GM20431 (cell line): ENCODE measurements around the gene HIBCH.

ENCODE experiments used
- in situ Hi-C: fragments of 300-500 bp; cut with MseI, MboI; formaldehyde crosslinking; loops from one replicate; pipeline ENCODE4 v1.15.0; 2020; ENCODE audit warnings: low sequenced_read_pairs; ENCODE audit not compliant: unreplicated experiment

Gene HIBCH

DNA sequence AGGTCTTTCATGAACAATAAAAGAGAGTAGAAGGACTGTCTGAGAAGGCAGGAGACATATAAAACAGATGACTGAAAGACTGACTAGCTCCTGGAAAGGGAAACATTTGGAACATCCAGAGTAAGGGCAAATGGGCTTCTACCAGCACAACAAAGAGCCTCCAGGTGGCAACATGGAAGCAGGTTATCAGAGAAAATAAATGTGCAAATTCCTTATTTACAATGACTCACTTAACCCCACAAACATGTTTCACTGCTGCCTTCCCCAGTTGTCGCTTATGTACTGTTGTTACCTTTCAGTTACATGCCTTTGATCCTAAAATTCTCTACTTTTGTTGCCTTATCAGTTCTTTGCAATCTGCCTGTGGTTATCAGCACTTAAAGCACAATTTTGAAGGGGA lies 117.0 kb downstream of the HIBCH start:
- in situ Hi-C loops: no loop called here

DNA sequence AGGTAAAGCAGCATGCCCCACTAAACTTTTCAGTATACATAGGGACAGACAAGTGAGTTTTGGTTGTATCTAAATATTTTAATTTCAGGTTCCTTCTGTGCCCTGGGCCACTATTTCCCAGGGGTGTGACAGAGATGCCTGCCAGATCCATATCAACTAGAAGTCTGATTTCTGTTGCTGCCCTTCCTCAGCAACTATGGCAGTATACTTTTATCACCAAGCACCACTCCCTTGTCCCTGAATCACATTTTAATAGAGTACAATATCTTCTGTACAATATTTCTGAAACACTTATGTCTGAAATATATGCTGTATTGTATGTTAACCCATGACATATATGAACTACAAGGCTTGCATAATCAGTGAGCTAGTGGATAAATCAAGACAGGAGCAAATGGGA lies 117.6 kb downstream of the HIBCH start:
- in situ Hi-C loops: no loop called here

DNA sequence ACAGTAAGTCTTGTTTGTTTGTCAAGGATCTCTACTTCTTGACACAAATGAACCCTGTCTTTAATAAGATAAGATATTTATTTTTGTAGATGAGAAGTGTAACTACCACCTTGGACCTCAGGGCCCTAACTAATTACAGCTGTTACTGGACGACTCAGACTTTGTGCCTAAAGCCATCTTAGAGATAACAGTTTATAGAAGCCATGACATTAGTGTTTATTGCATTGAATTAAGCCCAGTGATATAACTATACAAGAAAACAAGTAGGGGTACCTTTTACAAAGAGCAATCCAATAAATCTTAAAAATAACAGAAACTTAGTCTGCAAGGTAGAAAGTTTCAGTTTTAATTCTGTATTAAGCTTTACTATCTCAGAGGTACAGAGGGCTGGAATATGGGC lies 119.0 kb downstream of the HIBCH start:
- in situ Hi-C loops: no loop called here

DNA sequence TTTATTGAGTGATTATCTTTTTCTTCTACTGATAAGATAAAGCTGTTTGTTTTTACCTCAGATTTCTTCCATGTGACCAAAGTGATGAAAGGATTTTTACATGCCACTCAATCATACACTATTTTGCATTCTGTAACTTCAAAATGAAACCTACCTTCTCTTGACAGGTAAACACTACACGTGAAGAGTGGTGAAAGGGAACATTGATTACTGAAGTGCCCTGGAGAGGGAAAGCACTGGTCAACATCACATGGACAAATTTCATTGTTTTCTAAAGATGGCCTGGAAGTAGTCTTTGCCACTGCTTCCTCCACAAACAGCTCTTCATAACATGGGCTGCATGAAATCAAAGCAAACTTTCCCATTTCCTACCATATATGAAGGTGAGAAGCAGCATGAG lies 120.1 kb downstream of the HIBCH start:
- in situ Hi-C loops: no loop called here

DNA sequence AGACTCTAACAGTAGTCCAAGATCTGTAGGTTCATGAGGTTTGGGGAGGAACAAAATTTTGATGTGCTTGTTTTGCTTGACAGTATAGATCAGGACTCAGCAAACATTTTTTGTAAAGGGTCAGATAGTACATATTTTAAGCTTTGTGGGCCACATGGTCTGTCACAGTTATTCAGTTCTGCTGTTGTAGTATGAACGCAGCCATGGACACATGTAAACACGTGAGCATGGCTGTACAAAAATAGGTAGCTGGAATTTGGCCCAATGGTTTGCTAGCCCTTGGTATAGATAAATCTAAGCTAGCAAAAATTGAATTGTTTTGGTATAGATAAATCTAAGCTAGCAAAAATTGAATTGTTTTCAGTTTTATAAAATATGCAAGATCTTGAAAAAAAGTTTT lies 120.5 kb downstream of the HIBCH start:
- in situ Hi-C loops: no loop called here

- in situ Hi-C loops: no loop called here
These were observed 122.4 kb downstream of the HIBCH start for GRCh38 chr2:190197143-190197720.

DNA sequence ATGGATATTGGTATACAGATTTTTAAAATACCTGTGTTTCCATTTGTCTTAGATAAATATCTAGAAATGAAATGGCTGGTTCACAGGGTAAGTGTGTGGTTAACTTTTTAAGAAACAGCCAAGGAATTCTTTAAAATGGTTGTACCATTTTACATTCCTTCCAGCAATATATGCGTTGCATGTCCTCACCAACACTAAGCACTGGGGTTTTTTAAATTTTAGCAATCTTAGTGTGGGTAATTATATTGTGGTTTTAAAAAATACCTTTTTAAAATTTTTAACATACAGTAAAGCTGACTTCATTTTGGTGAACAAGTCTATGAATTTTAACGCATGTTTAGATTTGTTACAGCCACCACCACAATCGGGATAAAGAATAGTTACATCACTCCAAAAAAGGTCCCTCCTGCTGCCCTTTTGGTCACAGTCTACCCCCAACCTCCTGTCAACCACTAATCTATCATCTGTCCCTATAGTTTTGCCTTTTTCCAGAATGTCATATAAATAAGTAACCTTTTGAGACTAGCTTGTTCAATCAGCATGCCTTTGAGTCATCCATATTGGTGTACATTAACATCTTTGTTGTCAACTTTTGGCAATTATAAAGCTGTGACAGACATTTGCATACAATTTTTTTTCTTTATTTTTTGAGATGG lies 129.0 kb downstream of the HIBCH start:
- in situ Hi-C loops: no loop called here

DNA sequence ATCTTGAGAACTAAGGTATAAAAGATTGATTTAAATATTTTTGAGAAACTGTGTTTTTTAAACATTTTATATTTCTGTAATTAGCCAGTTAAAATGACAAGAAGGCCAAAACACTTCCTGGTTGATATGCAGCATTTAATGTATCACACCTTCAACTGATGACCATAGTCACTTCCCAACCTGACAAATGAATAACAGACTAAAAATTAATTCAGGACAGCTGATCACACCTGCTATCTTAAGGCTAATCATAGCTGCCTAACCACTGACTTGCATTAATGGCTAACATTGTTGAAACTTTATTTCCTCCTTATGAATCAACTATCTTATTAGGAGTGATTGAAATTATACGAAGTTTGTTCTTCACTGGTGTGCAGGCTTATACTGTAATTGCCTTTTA lies 131.3 kb downstream of the HIBCH start:
- in situ Hi-C loops: no loop called here

- in situ Hi-C loops: no loop called here
These were observed 133.4 kb downstream of the HIBCH start for GRCh38 chr2:190186238-190186637.

GRCh38 chr2:190185380-190185779 lies 134.2 kb downstream of the HIBCH start:
- in situ Hi-C loops: no loop called here

- in situ Hi-C loops: no loop called here
These were observed 135.2 kb downstream of the HIBCH start for GRCh38 chr2:190184460-190184859.

GRCh38 chr2:190183539-190183938 lies 136.1 kb downstream of the HIBCH start:
- in situ Hi-C loops: no loop called here

DNA sequence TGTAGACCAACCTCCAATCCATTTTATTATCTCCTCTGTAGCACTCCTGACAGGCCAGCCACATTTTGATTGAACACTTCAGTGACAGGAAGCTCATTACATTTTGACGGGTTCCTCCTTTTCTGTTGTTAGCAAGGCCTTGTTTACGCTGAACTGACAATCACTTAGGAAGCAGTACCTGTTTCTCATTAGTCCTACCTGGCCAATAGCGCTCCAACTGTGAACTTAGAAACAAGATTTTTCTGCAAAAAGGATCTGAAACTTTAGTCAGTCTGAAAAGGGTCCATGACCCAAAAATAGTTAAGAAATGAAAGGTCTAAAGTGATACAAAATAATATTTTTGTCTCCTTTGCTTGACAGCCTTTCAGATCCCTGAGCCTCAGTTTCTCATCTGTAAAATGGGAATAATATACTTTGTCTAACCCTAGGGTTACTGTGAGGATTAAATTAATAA lies 137.5 kb downstream of the HIBCH start:
- in situ Hi-C loops: no loop called here

DNA sequence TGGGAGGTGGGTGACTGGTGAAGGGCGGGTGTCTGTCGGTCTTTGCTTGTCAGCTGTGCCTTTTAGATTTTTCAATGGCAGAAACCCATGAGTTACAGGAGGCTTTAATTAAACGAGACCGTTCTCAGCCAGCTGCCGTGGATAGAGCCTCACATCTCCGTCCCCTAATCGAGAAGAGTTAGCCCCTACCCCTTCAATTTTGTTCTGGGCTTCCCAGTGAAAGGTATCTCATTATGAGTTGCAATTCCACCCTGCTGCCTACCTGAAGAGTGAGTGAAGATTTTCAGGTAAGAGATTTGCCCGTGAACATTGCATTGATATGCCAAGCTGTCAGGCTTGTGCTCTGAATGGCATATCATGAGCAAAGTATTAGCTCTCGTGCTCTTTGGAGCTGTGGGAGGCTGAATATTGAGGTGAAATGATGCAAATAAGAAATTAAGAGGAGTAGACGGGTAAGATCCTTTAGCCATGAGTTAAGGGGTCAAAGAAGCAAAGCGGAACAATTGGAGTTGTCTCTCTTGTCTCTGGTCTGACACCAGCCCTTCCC lies 138.4 kb downstream of the HIBCH start:
- in situ Hi-C loops: no loop called here

DNA sequence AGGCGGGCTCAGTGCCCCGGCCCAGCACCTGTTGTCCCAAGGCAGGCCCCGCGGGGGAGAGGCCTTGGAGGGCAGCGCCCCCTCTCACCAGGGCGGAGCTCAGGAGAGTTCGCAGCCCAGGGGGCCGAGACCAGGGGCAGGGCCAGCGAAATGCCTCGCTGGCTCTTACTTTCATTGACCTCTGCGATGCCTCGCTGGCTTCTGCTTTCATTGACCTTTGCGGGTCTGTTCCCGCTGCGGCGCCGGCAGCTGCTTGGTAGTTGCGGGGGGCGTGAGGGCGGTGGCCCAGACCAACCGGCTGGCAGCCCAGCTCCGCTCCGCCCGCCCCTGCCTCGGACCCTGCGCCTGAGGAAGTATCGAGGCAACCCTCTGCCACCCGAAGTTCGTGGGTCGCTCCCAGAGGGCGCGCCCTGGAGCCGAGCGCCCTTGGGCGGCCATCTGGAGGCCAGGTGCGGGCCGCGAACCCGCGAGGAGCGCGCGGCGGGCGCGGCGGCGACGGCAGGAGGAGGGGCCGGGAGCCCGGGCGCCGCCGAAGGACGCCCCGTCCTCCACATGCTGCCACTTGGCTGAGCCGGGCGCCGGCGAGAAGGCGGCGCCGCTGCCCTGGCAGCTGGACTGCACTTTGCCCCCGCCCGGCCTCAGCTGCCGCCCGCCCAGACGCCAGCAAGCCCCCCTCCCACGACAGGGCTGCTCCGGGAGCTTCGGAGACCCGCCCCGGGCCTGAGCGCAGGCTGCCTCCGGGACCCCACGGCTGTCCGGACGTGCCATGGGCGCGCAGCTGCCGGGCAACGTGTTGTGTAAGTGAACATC lies 139.1 kb downstream of the HIBCH start:
- in situ Hi-C loops: no loop called here

DNA sequence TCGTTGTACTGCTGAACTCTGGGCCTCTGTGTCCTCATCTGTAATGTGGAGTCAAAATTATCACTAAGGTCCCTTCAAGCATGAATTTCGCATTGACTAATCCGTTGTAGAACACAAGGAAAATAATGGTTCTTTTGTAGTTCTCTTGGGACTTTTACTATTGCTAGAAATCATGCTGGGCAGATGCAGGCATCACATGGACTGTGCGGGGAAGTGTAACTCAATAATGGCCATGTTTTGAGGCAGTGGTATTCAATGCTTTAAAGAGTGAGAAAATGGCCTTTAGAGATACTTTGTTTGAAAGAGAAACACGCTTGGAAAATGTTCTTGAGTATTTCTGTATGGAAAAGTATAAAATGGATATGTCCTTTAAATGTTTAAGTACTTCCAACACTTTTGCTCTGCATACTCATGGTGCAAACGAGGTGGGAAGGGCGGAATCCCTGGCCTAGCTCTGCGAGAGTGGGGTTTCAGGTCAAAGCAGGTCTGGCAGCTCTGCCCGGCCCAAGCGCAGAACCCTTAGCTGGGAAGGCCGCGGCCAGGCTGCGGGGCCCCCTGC lies 139.8 kb downstream of the HIBCH start:
- in situ Hi-C loops: no loop called here

GRCh38 chr2:190178066-190178722 lies 141.4 kb downstream of the HIBCH start:
- in situ Hi-C loops: no loop called here

DNA sequence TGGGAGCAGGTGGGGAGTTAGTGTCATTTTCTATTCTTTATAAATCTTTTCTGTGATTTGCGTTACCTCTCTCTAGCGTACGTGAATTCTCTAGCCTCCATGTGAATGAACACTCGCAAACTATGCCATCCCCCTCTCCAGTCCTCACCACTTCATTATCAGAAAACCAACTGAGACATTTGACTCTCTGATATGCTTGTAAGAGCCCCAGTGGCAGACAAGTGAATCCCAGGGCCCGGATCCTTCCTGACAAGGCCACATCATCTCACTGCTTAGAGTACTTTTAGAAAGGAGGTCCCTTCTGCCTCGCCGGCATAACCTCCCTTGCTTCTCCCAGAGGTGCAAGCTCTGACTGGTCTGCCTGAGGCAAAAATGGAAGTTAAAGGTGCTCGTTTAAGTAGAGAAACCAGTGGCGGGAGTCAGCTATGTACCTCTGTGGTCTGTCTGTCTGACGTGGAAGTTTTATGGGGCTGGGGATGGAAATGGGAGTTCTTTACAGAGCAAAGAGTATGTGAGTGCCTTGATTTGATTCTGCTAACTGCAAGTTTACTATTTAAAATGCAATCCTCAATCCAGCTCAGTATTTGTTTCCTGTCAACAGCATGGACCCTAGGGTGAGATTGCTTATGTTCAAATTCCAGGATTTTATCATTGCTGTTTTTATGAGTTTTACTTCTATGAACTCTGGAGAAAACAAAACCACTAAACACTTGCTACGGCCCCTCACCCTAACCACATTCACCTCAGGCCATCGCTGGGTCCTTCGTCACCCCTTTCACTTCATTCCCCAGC lies 142.2 kb downstream of the HIBCH start:
- in situ Hi-C loops: no loop called here

GRCh38 chr2:190173392-190173791 lies 146.2 kb downstream of the HIBCH start:
- in situ Hi-C loops: no loop called here
